ENCODE results near the gene RBMY1D. TPM values are rescaled to one million over a fixed set of nuclear protein-coding genes. Genes with fewer than 3 reads are reported as not detected.

RBMY1D gene
- total RNA-seq, 2 experiments from 2014 or later: not detected

- ChIA-PET CTCF (no interaction called here), POLR2A (no interaction called here)
- Mint-ChIP-seq H3K27ac (no peak overlapping the region), H3K36me3 (ENCODE audit: low read depth) (no peaks in the 10 kb centered on the region), H3K4me1 (ENCODE audit: low read depth) (no peaks in the 10 kb centered on the region), H3K27me3 (no peaks in the 10 kb centered on the region), H3K4me3 (no peak overlapping the region), H3K9me3 (no peaks in the 10 kb centered on the region)
- TF ChIP-seq, protein P1, sequence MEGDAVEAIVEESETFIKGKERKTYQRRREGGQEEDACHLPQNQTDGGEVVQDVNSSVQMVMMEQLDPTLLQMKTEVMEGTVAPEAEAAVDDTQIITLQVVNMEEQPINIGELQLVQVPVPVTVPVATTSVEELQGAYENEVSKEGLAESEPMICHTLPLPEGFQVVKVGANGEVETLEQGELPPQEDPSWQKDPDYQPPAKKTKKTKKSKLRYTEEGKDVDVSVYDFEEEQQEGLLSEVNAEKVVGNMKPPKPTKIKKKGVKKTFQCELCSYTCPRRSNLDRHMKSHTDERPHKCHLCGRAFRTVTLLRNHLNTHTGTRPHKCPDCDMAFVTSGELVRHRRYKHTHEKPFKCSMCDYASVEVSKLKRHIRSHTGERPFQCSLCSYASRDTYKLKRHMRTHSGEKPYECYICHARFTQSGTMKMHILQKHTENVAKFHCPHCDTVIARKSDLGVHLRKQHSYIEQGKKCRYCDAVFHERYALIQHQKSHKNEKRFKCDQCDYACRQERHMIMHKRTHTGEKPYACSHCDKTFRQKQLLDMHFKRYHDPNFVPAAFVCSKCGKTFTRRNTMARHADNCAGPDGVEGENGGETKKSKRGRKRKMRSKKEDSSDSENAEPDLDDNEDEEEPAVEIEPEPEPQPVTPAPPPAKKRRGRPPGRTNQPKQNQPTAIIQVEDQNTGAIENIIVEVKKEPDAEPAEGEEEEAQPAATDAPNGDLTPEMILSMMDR (IDR thresholded peaks at IDR 0.05): no peak
- ATAC-seq (ENCODE audit: poor library complexity): no peak
- no peaks in the 10 kb centered on the region for H3K4me1 ChIP-seq (ENCODE audit: insufficient read depth, low read length)
- DNase-seq: no peak
- H3K27ac ChIP-seq (ENCODE audit: low read depth in 1 of 2, low read length in 2 of 2): no peak overlapping the region
- H3K4me3 ChIP-seq (ENCODE audit: low read length): no peak overlapping the region
- H3K36me3 ChIP-seq (ENCODE audit: insufficient read depth, low read length): no peaks in the 10 kb centered on the region
- H3K9me3 ChIP-seq (ENCODE audit: control insufficient read depth in 1 of 2, insufficient read depth in 1 of 2, low read length in 2 of 2): no peaks in the 10 kb centered on the region
- intact Hi-C loops (cut with DNase I, micrococcal nuclease): no loop called here
- H3K27me3 ChIP-seq (ENCODE audit: control insufficient read depth in 1 of 2, insufficient read depth in 2 of 2, low read length in 2 of 2): no peaks in the 10 kb centered on the region
Observed at GRCh38 chrY:21835052-21835451, 59.3 kb downstream of the RBMY1D start.

Other genes with a start within 250 kb of the RBMY1D start
- gene RBMY1E, start 23.5 kb upstream of the RBMY1D start, total RNA-seq: not detected